GM19035 (cell line): ENCODE data around the gene ADSS1.

Experiments used
- ATAC-seq: cut with Tn5 transposase; IDR thresholded peaks from one replicate; pipeline ENCODE4 v1.9.1; 2021; ENCODE audit not compliant: unreplicated experiment

The ADSS1 gene

GRCh38 chr14:104778694-104779331 lies 54.8 kb downstream of the ADSS1 start:
- no peak for ATAC-seq

- ATAC-seq: no peak
Measured at GRCh38 chr14:104779776-104780512, 55.9 kb downstream of the ADSS1 start.

GRCh38 chr14:104780513-104781030 lies 56.5 kb downstream of the ADSS1 start:
- ATAC-seq: no peak

- no peak for ATAC-seq
Measured at GRCh38 chr14:104781271-104782077, 57.4 kb downstream of the ADSS1 start.

GRCh38 chr14:104782086-104782807 lies 58.2 kb downstream of the ADSS1 start:
- no peak for ATAC-seq

- no peak for ATAC-seq
Measured at GRCh38 chr14:104782808-104783139, 58.7 kb downstream of the ADSS1 start.

- no peak for ATAC-seq
Measured at GRCh38 chr14:104783484-104784217, 59.6 kb downstream of the ADSS1 start.

DNA sequence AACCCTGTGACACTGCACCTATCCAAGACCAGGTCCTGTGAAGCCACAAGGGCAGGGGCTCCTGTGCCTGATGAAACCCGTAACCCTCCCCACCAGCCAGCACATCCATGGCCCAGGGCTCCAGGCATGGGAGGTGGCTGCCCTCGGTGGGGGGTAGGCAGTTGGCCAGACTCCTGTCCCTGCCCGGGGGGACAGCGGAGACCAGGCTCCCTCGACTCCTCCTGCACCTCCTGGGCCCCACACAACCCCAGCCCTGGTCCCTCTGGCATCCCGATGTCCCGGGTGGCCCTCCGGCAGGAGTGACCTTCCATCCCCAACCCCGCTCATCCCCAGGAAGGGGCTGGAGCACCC lies 60.2 kb downstream of the ADSS1 start:
- no peak for ATAC-seq

DNA sequence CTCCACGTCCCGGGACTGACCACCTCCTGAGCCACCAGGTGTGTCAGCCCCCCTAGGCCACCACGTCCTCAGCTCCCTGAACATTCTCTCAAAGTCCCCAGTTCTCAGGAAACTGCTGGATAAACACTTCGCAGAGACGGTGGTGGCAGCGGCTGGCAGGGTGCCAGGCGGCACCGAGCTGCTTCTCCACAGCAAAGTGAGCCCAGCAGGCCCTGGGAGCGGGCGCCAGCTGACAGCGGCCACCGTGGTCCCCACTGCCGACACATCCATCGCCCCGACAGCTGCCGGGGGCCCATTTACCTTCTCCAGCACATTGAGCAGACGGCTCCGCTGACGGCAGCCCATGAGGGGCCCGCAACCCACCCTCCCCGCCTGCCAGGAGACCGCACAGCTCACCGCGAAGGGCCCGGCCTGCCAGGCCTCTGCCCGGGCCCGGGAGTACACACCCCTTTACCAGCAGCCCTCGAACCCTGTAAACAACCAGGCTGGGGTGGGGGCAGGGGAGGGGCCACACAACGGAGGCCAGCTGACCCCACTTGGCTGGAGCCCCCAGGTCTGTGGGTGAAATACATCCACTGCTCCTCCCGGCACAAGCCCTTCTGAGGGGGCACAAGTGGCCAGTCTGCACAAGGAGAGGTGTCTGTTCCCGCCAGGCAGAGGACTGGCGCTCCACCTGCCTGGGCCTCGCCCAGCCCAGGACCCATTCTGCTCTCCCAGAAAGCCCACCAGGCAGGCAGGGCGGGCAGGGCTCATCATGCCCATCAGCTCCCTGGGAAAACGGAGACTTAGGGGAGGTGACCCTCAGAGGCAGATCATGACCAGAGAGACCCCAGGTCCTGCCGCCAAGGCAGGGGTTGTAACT lies 61.0 kb downstream of the ADSS1 start:
- no peak for ATAC-seq

DNA sequence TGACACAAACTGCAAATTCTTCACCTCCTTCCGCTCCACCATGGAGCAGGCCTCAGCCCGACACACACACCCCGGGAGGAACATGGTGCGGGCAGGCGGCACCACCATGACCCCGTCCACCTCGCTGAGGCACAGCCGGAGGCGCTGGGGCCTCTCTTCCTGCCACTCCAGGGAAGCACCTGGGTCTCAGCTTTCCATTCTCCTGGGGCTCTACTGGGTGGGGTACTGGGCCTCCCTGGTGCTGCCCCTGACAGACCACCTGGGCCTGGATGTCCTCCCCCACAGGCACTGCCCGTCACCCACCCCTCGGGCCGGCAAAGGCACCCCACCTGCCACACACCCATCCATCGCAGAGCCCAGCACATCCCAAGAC lies 61.7 kb downstream of the ADSS1 start:
- ATAC-seq: no peak

DNA sequence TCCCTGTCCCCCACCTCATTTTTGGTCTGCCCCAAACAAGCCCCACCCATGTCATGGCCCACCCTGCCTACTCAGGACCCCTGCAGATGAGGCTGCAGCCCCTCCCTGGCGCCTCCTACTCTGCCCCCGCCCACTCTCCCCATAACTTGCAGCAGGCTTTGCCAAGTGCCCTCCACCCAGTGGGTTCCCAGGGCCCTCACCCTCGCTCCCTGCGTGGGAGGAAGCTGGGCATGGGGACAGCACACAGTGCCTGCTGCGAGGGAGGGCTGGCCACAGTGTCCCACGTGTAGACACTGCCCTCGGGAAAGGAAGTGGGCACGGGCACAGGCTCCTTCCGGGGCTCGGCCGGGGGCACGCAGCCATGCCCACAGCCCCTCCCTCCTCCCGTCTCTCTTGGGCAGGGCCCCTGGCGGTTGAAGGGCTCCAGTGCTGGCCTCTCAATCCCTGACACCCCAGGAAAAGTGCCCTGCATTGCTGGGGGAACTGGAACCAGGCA lies 62.1 kb downstream of the ADSS1 start:
- no peak for ATAC-seq

GRCh38 chr14:104786726-104787675 lies 63.0 kb downstream of the ADSS1 start:
- no peak for ATAC-seq

DNA sequence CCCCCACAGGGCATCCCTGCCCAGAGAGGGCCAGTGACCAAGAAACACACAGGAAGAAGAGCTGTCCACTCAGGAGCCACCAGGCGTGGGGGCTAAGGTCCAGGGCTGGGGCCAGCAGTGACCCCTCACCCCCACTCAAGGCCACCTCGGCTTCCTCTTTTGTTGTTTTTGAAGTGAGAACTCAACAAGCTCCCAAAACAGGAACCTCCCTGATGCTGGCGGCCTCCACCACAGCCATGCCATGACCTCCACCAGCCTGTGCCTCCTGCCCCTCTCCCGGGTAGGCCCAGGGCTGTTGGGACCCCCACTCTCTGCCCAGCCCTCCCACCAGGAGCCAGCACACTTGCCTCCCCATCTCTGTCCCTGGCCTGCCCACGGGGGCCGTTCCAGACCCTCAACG lies 63.7 kb downstream of the ADSS1 start:
- no peak for ATAC-seq

GRCh38 chr14:104788161-104788818 lies 64.3 kb downstream of the ADSS1 start:
- ATAC-seq: no peak

GRCh38 chr14:104788873-104789663 lies 65.0 kb downstream of the ADSS1 start:
- ATAC-seq: no peak

DNA sequence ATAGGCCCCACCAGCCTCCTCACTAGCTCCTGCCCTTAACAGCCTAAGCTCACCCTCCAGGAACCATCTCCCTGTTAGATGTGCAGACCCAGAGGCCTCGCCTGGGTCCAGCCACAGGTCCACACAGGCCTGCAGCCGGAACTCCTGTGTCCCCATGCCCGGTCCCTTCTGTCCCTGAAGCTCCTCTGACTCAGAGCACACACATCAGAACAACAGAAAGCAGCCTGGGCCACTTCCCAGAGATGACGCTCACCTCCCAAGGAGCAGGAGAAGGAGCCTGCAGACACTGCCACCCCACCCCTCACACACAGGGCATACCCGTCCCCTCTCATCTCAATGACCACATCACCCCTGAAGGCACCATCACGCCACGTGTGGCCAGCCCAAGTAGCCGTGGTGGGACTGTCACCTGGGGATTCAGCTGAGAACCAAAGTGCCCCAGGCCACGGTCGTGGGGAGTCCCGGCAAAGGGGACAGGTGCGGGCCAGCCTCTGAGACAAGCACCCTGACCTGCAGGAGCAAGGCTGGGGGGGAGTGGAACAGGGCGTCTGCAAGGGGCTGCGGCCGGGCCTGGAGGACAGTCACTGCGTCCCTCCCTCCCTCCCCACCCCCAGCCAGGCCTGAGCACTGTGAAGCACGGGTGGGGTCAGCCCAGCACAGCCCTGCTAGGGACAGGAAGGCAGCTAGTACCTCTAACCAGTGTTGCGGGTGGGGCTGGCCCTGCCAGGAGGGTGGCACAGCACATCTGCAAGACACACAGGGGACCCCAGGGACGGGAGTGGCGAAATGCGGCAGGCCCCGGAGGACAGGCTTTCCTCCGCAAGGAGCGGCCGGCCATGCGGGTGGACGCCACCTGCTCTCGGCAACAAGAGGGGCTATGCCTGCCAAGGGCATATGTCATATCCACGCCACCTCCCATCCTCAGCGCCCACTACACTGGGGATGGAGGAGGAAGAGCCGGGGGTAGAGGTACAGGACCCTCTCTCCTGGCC lies 66.0 kb downstream of the ADSS1 start:
- no peak for ATAC-seq
